ENCODE results near the gene KRT76.

DNA sequence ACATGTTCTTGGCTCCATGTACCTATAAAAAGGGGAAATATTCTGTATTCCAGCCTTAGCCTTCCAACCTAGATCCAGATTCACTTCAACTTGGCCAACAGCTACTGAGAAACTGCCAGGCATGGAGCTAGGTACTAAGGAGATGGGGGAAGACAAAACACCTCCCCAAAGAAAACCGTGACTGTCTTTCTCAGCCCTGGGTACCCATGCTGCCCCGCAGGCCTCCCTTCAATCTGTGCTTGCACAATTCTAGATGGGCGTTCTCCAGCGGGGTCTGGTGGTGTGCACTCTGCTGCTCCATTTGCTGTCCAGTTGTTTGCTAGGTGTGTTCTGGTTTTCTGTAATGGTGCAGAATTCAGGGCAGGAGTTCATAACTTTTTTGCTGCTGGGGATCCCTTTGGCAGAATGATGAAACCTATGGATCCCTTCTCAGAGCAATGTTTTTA, 37.6 kb upstream of the KRT76 start:
- TF ChIP-seq, protein P1, sequence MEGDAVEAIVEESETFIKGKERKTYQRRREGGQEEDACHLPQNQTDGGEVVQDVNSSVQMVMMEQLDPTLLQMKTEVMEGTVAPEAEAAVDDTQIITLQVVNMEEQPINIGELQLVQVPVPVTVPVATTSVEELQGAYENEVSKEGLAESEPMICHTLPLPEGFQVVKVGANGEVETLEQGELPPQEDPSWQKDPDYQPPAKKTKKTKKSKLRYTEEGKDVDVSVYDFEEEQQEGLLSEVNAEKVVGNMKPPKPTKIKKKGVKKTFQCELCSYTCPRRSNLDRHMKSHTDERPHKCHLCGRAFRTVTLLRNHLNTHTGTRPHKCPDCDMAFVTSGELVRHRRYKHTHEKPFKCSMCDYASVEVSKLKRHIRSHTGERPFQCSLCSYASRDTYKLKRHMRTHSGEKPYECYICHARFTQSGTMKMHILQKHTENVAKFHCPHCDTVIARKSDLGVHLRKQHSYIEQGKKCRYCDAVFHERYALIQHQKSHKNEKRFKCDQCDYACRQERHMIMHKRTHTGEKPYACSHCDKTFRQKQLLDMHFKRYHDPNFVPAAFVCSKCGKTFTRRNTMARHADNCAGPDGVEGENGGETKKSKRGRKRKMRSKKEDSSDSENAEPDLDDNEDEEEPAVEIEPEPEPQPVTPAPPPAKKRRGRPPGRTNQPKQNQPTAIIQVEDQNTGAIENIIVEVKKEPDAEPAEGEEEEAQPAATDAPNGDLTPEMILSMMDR (IDR thresholded peaks at IDR 0.05): no peak
- no peak for TF ChIP-seq POLR2A (IDR thresholded peaks at IDR 0.05)

Measured in tibial nerve (tissue), 3 donors.